GM23338 (cell line): ENCODE results near the gene VAT1.

Experiments
- CREB1 ChIP-seq: fragments of 250-450 bp; sonication (Bioruptor Pico); IDR thresholded peaks from 2 replicates; pipeline ENCODE4 v1.5.0; 2020; ENCODE audit warnings: low read depth, mild to moderate bottlenecking, moderate library complexity
- CTCF ChIP-seq, 2 experiments: fragments of 200-600 bp in 1 of 2; sonication (generic) in 1 of 2; conservative IDR thresholded peaks; 2 replicates each; pipeline versions ENCODE4 v1.5.1 to v1.6.1; 2016 to 2017; ENCODE audit warnings: antibody characterized with exemption in 2 of 2, low read depth in 2 of 2, mild to moderate bottlenecking in 2 of 2, moderate library complexity in 1 of 2
- EZH2 ChIP-seq: fragments of 200-600 bp; sonication (generic); IDR thresholded peaks from one replicate; pipeline ENCODE4 v1.8.0; 2017; ENCODE audit warnings: antibody characterized with exemption, mild to moderate bottlenecking, low read depth; ENCODE audit not compliant: unreplicated experiment
- EZH2phosphoT487 ChIP-seq: fragments of 200-600 bp; sonication (generic); IDR thresholded peaks from one replicate; pipeline ENCODE4 v1.8.1; 2018; ENCODE audit warnings: antibody characterized with exemption; ENCODE audit not compliant: unreplicated experiment
- JUNB ChIP-seq: IDR thresholded peaks from one replicate; pipeline ENCODE4 v1.6.1; 2016; ENCODE audit warnings: antibody characterized with exemption; ENCODE audit not compliant: unreplicated experiment
- NANOG ChIP-seq: IDR thresholded peaks from 2 replicates; pipeline ENCODE4 v1.6.1; 2016; ENCODE audit warnings: antibody characterized with exemption, borderline replicate concordance
- POLR2AphosphoS5 ChIP-seq: IDR thresholded peaks from 2 replicates; pipeline ENCODE4 v1.6.1; 2016; ENCODE audit warnings: antibody characterized with exemption, low read depth
- REST ChIP-seq: IDR thresholded peaks from one replicate; pipeline ENCODE4 v1.6.1; 2018; ENCODE audit warnings: antibody characterized with exemption; ENCODE audit not compliant: unreplicated experiment
- STAT1 ChIP-seq: IDR thresholded peaks from one replicate; pipeline ENCODE4 v1.6.1; 2016; ENCODE audit warnings: antibody characterized with exemption; ENCODE audit not compliant: unreplicated experiment
- ZNF114 ChIP-seq: fragments of 250-450 bp; sonication (Bioruptor Pico); IDR thresholded peaks from 2 replicates; pipeline ENCODE4 v1.5.0; 2020; ENCODE audit warnings: mild to moderate bottlenecking, moderate library complexity
- ZNF331 ChIP-seq: fragments of 250-450 bp; sonication (Bioruptor Pico); IDR thresholded peaks from 2 replicates; pipeline ENCODE4 v1.5.0; 2020; ENCODE audit warnings: low read depth, mild to moderate bottlenecking, moderate library complexity
- ZNF462 ChIP-seq: fragments of 250-450 bp; sonication (Bioruptor Pico); IDR thresholded peaks from 2 replicates; pipeline ENCODE4 v1.5.0; 2020; ENCODE audit warnings: mild to moderate bottlenecking, moderate library complexity
- TF ChIP-seq, protein P1 (sequence below): IDR thresholded peaks from 2 replicates; pipeline ENCODE4 v1.6.1; 2016; ENCODE audit warnings: antibody characterized with exemption

GRCh38 chr17:43070257-43070656, 48.1 kb upstream of the VAT1 start:
- TF ChIP-seq EZH2phosphoT487 (no peak), ZNF114 (no peak), CTCF (conservative IDR thresholded peaks at IDR 0.05; ENCODE audit: low read depth in 2 of 2) (no peak), CREB1 (CRISPR knock-in tag) (no peak), EZH2 (no peak), REST (no peak), POLR2AphosphoS5 (no peak), ZNF331 (CRISPR knock-in tag) (no peak), JUNB (no peak), ZNF462 (CRISPR knock-in tag) (no peak), NANOG (no peak), STAT1 (no peak)
- TF ChIP-seq, protein P1, sequence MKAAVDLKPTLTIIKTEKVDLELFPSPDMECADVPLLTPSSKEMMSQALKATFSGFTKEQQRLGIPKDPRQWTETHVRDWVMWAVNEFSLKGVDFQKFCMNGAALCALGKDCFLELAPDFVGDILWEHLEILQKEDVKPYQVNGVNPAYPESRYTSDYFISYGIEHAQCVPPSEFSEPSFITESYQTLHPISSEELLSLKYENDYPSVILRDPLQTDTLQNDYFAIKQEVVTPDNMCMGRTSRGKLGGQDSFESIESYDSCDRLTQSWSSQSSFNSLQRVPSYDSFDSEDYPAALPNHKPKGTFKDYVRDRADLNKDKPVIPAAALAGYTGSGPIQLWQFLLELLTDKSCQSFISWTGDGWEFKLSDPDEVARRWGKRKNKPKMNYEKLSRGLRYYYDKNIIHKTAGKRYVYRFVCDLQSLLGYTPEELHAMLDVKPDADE = no peak
